NCI-H1436 treated with DMSO at 0.1 percent for 48 hours (cell line): ENCODE results near the gene TLK1.
"Not testable (repeated sequence)": the region's sequence is repeated elsewhere in the genome, so short reads cannot be mapped to it uniquely, and the experiment has no call there.

Source experiments
- DNase-seq: peaks from one replicate; lab custom pipeline; 2025; lab: John Stamatoyannopoulos, UW

TLK1 gene

GRCh38 chr2:171169333-171169732, 8.6 kb upstream of the TLK1 start:
- no peak for DNase-seq

DNA sequence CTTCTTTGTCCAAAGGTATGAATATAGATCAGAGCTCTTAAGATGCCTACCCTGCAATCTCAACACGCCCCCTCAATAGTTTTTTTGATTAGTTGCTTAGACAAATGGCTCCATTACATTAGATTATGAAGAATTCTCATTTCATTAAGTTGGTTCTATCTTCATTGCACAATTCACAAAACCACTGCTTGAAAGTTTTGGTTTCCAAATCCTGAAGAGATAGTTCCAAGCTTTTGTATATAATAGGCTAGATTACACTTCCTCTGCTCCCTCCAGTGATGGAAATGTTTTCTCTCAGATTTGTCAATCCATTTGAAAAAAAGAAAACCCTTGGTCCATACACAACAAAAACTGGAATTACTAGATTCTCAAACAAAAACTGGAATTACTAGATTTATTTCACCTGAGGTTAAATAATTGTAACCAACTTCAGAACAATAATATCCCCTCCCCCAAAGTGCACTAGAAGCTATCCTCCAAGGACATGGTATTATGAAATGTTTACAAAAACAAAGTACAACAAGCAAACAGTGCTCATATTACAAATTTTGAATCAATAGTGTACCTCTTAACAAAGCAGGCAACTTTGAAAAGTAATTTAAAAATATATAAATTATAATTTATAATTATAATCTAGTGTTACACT, 6.8 kb upstream of the TLK1 start:
- no peak for DNase-seq

DNA sequence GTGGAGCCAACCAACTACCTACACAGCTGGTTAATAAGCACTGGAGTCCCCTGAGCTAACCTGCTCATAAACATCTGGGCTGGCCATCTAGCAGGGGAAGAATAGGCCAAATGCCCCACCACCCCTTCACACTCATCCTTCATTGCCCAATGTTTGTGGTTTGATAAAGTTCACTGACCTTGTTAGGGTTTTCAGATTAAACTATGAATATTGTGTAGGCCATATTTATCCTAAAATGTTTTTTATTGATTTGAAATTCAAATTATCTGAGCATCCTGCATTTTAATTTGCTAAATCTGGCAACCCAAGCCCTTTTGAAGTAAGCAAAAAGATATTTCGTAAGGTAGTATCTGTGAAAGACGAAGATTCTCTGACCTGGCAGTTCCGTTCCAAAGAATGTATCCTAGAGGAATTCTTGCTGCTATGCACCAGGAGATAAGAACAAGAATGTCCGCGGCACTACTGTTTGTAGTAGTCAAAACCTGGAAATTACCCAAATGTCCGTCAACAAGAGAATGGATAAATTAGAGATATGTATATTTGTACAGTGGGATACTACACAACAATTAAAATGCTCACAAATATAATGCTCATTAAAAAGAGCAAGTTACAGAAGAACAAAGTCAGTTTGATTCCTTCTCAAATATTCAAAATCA, 5.8 kb upstream of the TLK1 start:
- no peak for DNase-seq

GRCh38 chr2:171165967-171166327, 5.3 kb upstream of the TLK1 start:
- no peak for DNase-seq

DNA sequence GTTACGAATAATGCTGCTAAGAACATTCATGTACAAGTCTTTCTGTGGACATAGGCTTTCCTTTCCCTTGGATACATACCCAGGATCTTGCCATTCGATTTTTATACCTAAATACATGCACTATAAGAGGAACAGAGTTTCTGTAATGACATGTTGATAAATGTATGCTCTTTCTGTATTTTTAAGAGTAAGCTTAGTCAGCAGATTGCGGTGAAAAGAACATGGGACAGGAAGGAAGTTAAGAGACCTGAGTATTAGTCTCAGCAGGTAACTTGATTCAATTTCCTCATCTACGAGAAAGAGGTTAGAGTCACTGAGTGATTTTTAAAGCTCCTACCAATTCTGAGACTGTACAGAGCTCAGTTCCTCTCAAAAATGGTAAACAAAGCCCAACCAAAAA, 2.6 kb upstream of the TLK1 start:
- no peak for DNase-seq

DNA sequence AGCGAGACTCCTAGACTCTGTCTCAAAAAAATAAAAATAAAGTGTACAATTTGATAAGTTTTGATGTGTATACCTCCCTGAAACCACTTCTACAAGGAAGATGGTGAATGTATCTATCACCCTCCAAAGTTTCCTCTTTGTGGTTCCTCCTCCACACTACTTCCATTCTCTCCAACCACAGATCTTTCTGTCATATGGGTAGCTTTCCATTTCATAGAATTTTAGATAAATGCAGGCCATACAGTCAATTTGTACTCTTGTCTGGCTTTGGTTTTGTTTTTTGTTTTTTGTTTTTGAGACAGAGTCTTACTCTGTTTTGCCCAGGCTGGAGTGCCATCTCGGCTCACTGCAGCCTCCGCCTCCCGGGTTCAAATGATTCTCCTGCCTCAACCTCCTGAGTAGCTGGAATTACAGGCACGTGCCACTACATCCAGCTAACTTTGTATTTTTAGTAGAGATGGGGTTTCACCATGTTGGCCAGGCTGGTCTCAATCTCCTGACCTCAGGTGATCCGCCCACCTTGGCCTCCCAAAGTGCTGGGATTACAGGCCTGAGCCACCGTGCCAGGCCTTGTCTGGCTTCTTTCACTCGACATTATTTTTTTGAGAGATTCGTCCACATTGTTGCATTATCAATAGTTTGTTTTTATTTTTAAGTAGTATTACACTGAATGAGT, 2.0 kb upstream of the TLK1 start:
- not testable (repeated sequence) for DNase-seq

DNA sequence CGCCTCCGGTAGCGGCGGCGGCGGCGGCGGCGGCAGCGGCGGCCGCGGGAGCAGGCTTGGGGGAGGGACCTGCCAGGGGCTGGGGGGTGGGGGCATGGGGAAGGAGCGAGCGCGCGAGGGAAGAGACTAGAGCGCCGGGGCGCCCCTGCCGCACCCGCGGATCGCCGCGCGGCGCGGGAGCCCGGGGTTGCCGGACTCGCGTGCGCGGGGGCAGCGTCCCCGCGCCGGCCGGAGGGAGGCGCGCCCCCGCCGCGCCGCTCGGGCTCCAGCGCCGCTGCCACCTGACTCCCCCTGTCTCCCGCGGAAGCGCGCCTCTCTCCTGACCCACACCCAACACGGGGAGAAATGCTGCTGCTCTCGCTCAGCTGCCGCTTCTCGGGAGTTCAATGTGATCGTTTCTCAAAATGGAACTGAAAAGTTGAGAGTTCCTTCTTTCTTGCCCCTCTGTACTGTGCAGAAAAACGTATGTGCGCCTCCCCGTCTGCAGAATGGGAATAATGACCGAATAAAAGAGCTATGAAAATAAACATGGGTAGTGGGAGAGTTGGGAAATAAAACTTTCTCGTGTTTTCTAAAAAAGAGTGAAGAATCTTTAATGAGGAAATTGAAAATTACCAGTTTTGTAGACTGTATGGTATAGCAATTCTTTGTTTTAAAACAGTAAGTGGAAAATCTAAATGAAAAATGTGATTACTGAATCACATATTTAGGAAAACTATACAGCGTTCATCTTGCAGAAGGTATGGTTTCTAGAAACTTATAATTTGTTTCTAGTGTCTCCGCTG, 455 bp upstream of the TLK1 start:
- DNase-seq, result peak; percentile 11

DNA sequence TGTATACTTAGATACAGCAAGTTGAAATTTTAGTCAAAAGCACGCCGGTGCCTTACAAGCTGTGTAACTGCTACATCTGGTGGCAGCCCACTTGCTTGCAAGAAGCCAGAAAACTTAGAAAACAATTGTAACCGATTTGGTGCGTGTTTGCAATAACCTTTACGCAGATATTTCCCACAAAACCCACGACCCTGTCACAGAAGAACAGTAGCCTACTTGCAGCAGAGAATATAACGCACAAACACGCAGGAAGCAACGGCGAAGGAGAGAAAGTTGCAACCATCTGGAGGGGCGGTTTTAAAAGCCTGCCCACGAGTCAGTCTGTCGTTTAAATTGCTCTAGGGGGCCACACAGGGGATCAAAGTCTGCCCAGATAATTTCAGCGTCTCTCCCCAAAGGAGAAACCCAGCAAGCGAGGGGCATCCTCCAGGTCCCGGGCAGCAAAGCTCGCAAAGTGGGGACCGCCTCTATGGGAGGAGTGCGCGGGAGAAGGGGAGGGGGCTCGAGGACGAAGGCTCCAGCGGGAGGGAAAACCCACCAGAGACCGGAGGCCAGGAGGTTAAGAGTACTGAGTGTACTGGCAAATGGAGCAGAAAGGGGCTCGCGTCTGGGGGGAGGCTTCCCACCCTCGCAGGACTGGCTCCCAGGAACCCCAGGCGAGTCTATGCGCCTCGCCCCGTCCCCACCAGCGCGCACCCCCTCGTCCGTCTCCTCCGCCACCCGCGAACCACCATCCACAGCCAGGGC, 1.1 kb downstream of the TLK1 start:
- DNase-seq, result no peak

DNA sequence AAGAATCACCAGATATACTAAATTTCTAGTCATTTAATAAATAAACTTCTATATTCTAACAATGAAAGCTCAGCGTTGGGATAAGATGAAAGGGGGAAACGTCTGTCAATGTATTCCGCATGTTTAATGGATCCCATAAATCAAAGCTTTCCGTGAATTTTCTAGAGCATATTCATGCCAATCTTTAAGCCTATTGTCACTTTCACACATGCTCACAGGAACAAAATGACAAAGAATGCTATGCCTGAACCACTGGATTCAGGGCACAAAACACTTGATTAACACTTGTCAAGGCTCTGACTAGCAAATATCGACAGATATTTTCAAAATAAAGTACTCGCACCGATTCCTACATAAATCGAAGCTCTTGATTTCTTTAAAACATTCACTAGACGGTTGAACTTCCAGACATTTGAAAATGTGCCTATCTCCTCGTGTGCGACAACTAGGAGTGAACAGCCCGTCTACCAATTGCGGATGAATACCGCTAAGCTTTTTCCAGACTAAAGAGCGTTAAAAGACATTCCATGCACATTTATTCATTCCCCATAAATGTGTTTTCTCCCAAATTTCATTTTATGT, 1.8 kb downstream of the TLK1 start:
- DNase-seq, result no peak

- no peak for DNase-seq
These were observed 2.5 kb downstream of the TLK1 start for GRCh38 chr2:171158036-171158789.

GRCh38 chr2:171157109-171157500, 3.6 kb downstream of the TLK1 start:
- DNase-seq, result no peak

DNA sequence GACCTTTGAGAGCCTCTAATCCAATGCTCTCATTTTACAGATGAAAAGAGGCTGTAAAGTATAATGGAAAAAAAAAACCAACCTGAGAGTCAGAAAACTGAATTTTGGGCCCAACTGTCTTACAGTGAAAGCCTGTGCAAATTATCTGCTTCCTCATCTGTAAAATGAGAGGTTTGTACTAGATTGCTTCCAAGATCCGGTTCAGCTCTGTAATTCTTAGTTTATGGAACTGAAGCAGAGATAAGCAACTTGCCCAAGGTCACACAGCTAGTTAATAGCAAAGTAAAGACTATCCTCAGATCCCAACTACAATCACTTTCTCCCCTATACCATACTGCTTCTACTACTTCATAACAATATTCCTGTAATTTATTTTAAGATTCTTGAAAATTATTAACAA, 6.3 kb downstream of the TLK1 start:
- no peak for DNase-seq

GRCh38 chr2:171150694-171151285, 9.9 kb downstream of the TLK1 start:
- no peak for DNase-seq

- DNase-seq, result no peak
These were observed 10.6 kb downstream of the TLK1 start for GRCh38 chr2:171149986-171150693.

- no peak for DNase-seq
These were observed 11.3 kb downstream of the TLK1 start for GRCh38 chr2:171149171-171149938.

- no peak for DNase-seq
These were observed 13.6 kb downstream of the TLK1 start for GRCh38 chr2:171147081-171147480.

DNA sequence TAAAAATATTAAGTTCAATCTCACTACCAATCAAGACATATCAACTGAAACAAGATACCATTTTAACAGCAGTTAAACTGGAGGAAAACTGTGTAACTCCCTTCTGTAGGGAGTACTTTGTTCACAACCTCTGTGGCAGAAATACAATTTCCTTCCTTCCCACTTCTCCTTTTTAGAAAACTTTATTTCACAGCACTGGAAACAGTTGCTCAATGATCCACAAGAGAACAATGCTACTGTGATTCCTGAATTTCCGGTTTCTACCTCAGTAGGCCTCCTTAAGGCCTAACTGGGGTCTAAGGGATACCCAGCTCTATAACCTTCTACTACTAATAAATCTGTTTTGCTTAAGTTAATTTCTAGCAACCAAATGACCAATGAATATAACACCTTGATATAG, 14.1 kb downstream of the TLK1 start:
- no peak for DNase-seq

DNA sequence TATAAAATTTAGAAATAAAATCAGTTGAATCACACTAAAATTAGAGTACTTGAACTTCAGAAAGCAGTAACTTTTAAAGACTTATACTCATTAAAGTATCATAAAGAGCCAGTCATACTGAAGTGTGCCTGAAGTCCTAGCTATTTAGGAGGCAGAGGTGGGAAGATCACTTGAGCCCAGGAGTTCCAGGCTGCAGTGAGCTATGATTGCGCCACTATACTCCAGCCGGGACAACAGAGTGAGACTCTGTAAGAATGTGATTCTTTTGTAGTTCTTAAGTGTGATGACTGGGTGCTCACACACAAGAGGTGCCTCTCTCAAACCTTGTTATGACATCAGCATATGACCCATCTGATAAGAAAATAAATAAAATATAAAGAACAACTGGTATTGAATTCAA, 14.6 kb downstream of the TLK1 start:
- no peak for DNase-seq

GRCh38 chr2:171143670-171144062, 17.0 kb downstream of the TLK1 start:
- no peak for DNase-seq
